Common myeloid progenitor, CD34-positive (primary cell): ENCODE results near the gene KRT23.

ENCODE experiments used
- CTCF ChIA-PET: fragments of 350-600 bp; sonication (Branson Sonifier 250); formaldehyde crosslinking; loops from one replicate; lab custom pipeline; 2021; ENCODE audit warnings: antibody characterized with exemption; lab: Charles Lee
- POLR2A ChIA-PET: fragments of 350-600 bp; sonication (Branson Sonifier 250); formaldehyde crosslinking; loops from one replicate; lab custom pipeline; 2021; ENCODE audit warnings: antibody characterized with exemption; lab: Charles Lee
- DNase-seq, 3 donors: peaks; one replicate each; pipeline versions ENCODE4 v3.0.0 to v3.0.0-alpha.2; 2013
- H3K27ac ChIP-seq, 2 experiments: 1 replicate in 1 of 2; 2 replicates in 1 of 2; pipeline ENCODE4 v1.7.0; 2013; ENCODE audit warnings: inconsistent platforms in 2 of 2, low read length in 2 of 2, mild to moderate bottlenecking in 2 of 2, low read depth in 1 of 2, moderate library complexity in 1 of 2; ENCODE audit not compliant: severe bottlenecking in 2 of 2, insufficient read depth in 1 of 2, poor library complexity in 1 of 2
- H3K27me3 ChIP-seq, 5 experiments: replicated peaks in 2 of 5; 1 replicate in 3 of 5; 2 replicates in 2 of 5; pipeline versions ENCODE4 v1.6.1 to v1.7.0; 2013; ENCODE audit warnings: low read length in 4 of 5, mild to moderate bottlenecking in 2 of 5, moderate library complexity in 2 of 5, inconsistent platforms in 1 of 5; ENCODE audit not compliant: insufficient read depth in 5 of 5, control insufficient read depth in 4 of 5
- H3K36me3 ChIP-seq, 4 experiments: 1 replicate in 2 of 4; 2 replicates in 2 of 4; pipeline versions ENCODE4 v1.6.1 to v1.7.0; 2013; ENCODE audit warnings: low read length in 3 of 4, control low read depth in 1 of 4, mild to moderate bottlenecking in 1 of 4; ENCODE audit not compliant: control insufficient read depth in 4 of 4, insufficient read depth in 4 of 4
- H3K4me1 ChIP-seq, 4 experiments: 1 replicate in 3 of 4; 2 replicates in 1 of 4; pipeline versions ENCODE4 v1.6.1 to v1.7.1; 2013; ENCODE audit warnings: low read length in 3 of 4, mild to moderate bottlenecking in 3 of 4, control low read depth in 1 of 4, inconsistent platforms in 1 of 4, moderate library complexity in 1 of 4; ENCODE audit not compliant: control insufficient read depth in 4 of 4, insufficient read depth in 4 of 4; ENCODE audit errors: control extremely low read depth in 1 of 4
- H3K4me3 ChIP-seq, 7 experiments: 1 replicate in 4 of 7; 2 replicates in 3 of 7; pipeline versions ENCODE4 v1.5.1 to v1.7.0; 2013; ENCODE audit warnings: mild to moderate bottlenecking in 7 of 7, low read length in 6 of 7, moderate library complexity in 6 of 7, inconsistent platforms in 2 of 7, low read depth in 2 of 7, control low read depth in 1 of 7; ENCODE audit not compliant: insufficient read depth in 4 of 7, control insufficient read depth in 1 of 7; ENCODE audit errors: extremely low read depth in 1 of 7
- H3K9me3 ChIP-seq, 5 experiments: 1 replicate in 4 of 5; 2 replicates in 1 of 5; pipeline versions ENCODE4 v1.6.1 to v1.7.1; 2013; ENCODE audit warnings: low read length in 4 of 5, mild to moderate bottlenecking in 2 of 5, inconsistent platforms in 1 of 5, low read depth in 1 of 5, moderate library complexity in 1 of 5; ENCODE audit not compliant: control insufficient read depth in 4 of 5, insufficient read depth in 2 of 5; ENCODE audit errors: control extremely low read depth in 1 of 5
- WGBS: methylation state at CpG from one replicate; pipeline ENCODE4 v1.1.5; 2013; ENCODE audit not compliant: insufficient coverage; 5-methylcytosine and 5-hydroxymethylcytosine counted together

The KRT23 gene

DNA sequence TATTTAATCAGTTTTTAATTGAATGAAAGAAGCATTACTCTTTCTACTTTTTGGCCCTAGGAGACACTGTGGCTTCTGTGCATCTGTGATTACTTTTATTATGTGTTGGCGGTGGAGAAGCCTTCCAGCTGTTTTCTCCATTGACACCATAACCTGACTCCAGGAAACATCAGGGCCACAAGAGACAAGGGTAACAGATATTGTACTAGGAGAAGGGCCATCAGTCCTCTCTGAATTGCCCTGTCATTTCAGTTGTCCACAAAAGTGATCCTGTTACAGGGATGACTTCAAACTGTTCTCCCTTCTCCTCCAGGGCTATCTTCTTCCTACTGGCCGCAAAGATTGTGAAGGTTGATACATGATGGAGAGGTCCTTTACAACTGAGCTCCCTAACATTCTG is 14.7 kb upstream of the KRT23 start:
- H3K9me3 ChIP-seq = no peaks in the 10 kb centered on the region
- DNase-seq = no peak
- H3K36me3 ChIP-seq = no peaks in the 10 kb centered on the region
- 100% methylated on average over 1 of the region's 2 CpGs for WGBS
- POLR2A ChIA-PET = no interaction called here
- H3K4me1 ChIP-seq = no peaks in the 10 kb centered on the region
- no peak overlapping the region for H3K4me3 ChIP-seq
- CTCF ChIA-PET = interaction anchor here (0.5 kb wide), 1 partner anchor 221 kb away, joined by 3 read pairs; no protein-coding TSS in a partner anchor
- peaks cover 2 to 28% (median 5%) of the 10 kb centered on the region in 5 experiments for H3K27me3 ChIP-seq
- H3K27ac ChIP-seq = no peak overlapping the region

- Histone ChIP-seq H3K27ac (no peak overlapping the region), H3K4me1 (no peaks in the 10 kb centered on the region), H3K36me3 (no peaks in the 10 kb centered on the region), H3K27me3 (peaks cover 4 to 31% (median 5%) of the 10 kb centered on the region in 5 experiments), H3K9me3 (no peaks in the 10 kb centered on the region), H3K4me3 (no peak overlapping the region)
- 94% methylated on average over 2 of the region's 2 CpGs for WGBS
- DNase-seq = no peak
- POLR2A ChIA-PET = no interaction called here
- CTCF ChIA-PET = no interaction called here
These were observed 13.7 kb upstream of the KRT23 start for GRCh38 chr17:40951011-40951622.

DNA sequence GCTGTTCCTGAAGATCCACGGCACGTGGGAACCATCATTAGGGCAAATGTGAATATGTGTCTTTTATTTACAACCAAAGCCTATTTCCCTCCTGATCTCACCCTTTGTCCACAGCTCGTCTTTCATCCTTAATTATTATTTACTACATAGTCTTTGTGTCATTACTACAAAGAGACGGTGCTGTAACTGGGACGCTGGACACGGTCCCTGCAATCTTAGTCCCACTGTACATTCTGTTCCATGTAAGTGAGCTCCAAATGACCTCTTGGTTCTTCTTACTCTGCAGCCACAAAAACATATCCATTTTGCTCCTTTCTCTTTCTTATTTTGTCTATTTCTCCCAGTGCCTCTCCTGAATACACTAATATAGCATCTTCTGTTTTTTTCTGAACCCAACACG is 12.7 kb upstream of the KRT23 start:
- ChIA-PET POLR2A (no interaction called here), CTCF (no interaction called here)
- 87% methylated on average over 4 of the region's 7 CpGs for WGBS
- H3K4me1 ChIP-seq = no peaks in the 10 kb centered on the region
- H3K4me3 ChIP-seq = no peak overlapping the region
- no peak for DNase-seq
- H3K9me3 ChIP-seq = no peaks in the 10 kb centered on the region
- H3K36me3 ChIP-seq = no peaks in the 10 kb centered on the region
- H3K27me3 ChIP-seq = peaks cover 3 to 35% (median 5%) of the 10 kb centered on the region in 5 experiments
- no peak overlapping the region for H3K27ac ChIP-seq

GRCh38 chr17:40949418-40949817 is 12.0 kb upstream of the KRT23 start:
- H3K27me3 ChIP-seq = peaks cover 3 to 33% (median 5%) of the 10 kb centered on the region in 5 experiments
- ChIA-PET POLR2A (no interaction called here), CTCF (interaction anchor here (0.6 kb wide), 1 partner anchor 85 kb away, joined by 3 read pairs; no protein-coding TSS in a partner anchor)
- 58% methylated on average over 10 of the region's 10 CpGs for WGBS
- no peaks in the 10 kb centered on the region for H3K9me3 ChIP-seq
- H3K4me3 ChIP-seq = no peak overlapping the region
- no peak overlapping the region for H3K27ac ChIP-seq
- H3K36me3 ChIP-seq = no peaks in the 10 kb centered on the region
- H3K4me1 ChIP-seq = no peaks in the 10 kb centered on the region
- no peak for DNase-seq

- WGBS = 43% methylated on average over 1 of the region's 2 CpGs
- peaks cover 3 to 32% (median 5%) of the 10 kb centered on the region in 5 experiments for H3K27me3 ChIP-seq
- DNase-seq = no peak
- H3K4me3 ChIP-seq = no peak overlapping the region
- ChIA-PET CTCF (no interaction called here), POLR2A (no interaction called here)
- H3K4me1 ChIP-seq = no peaks in the 10 kb centered on the region
- no peak overlapping the region for H3K27ac ChIP-seq
- no peaks in the 10 kb centered on the region for H3K36me3 ChIP-seq
- H3K9me3 ChIP-seq = no peaks in the 10 kb centered on the region
These were observed 10.5 kb upstream of the KRT23 start for GRCh38 chr17:40947929-40948328.

GRCh38 chr17:40945414-40945813 is 8.0 kb upstream of the KRT23 start:
- ChIA-PET CTCF (no interaction called here), POLR2A (no interaction called here)
- Histone ChIP-seq H3K36me3 (no peaks in the 10 kb centered on the region), H3K4me1 (no peaks in the 10 kb centered on the region), H3K27me3 (peaks cover 2 to 27% (median 5%) of the 10 kb centered on the region in 5 experiments), H3K4me3 (no peak overlapping the region), H3K9me3 (no peaks in the 10 kb centered on the region), H3K27ac (no peak overlapping the region)
- 92% methylated on average over 2 of the region's 6 CpGs for WGBS
- DNase-seq = no peak

GRCh38 chr17:40944531-40944930 is 7.1 kb upstream of the KRT23 start:
- H3K36me3 ChIP-seq = no peaks in the 10 kb centered on the region
- no peak overlapping the region for H3K4me3 ChIP-seq
- no peaks in the 10 kb centered on the region for H3K9me3 ChIP-seq
- POLR2A ChIA-PET = no interaction called here
- CTCF ChIA-PET = no interaction called here
- H3K27me3 ChIP-seq = peaks cover 2 to 20% (median 3%) of the 10 kb centered on the region in 5 experiments
- no peak for DNase-seq
- H3K27ac ChIP-seq = no peak overlapping the region
- WGBS = no CpG with 5 or more reads among the region's 1 CpG
- H3K4me1 ChIP-seq = no peaks in the 10 kb centered on the region
